Measurements from ENCODE around the gene SENP1. TPM values are rescaled to one million over a fixed set of nuclear protein-coding genes. Genes with fewer than 3 reads are reported as not detected.

SENP1 gene
- total and polyA plus RNA-seq, 2 of the 13 experiments (the other 11 are each of a cell fraction or from before 2014, with no cell fraction given): 14.0 to 20.2 TPM

DNA sequence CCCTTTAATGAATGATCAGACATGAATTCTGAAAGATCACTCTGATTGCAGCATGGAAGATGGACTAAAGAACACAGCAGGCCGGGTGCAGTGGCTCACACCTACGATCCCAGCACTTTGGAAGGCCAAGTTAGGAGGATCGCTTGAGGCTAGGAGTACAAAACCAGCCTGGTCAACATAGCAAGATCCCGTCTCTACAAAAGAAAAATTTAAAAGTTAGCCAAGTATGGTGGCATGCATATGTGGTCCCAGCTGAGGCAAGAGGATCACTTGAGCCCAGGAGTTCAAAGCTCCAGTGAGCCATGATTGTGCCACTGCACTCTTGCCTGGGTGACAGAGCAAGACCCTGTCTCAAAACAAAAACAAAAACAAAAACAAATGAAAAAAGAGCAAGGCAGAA is 35.1 kb downstream of the SENP1 start (continued):
- TF ChIP-seq ZNF264 (CRISPR knock-in tag; IDR thresholded peaks at IDR 0.05): no peak
- TF ChIP-seq KLF12 (CRISPR knock-in tag; IDR thresholded peaks at IDR 0.05; ENCODE audit: borderline replicate concordance): no peak
- TF ChIP-seq, protein P1, sequence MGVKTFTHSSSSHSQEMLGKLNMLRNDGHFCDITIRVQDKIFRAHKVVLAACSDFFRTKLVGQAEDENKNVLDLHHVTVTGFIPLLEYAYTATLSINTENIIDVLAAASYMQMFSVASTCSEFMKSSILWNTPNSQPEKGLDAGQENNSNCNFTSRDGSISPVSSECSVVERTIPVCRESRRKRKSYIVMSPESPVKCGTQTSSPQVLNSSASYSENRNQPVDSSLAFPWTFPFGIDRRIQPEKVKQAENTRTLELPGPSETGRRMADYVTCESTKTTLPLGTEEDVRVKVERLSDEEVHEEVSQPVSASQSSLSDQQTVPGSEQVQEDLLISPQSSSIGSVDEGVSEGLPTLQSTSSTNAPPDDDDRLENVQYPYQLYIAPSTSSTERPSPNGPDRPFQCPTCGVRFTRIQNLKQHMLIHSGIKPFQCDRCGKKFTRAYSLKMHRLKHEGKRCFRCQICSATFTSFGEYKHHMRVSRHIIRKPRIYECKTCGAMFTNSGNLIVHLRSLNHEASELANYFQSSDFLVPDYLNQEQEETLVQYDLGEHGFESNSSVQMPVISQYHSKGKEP (CRISPR knock-in tag; IDR thresholded peaks at IDR 0.05): no peak
- no peak for TF ChIP-seq SP4 (CRISPR knock-in tag; IDR thresholded peaks at IDR 0.05)
- no peak for TF ChIP-seq ZNF747 (CRISPR knock-in tag; IDR thresholded peaks at IDR 0.05; ENCODE audit: borderline replicate concordance)
- TF ChIP-seq ONECUT2 (CRISPR knock-in tag; IDR thresholded peaks at IDR 0.05): no peak
- no peak for TF ChIP-seq SMAD1 (CRISPR knock-in tag; IDR thresholded peaks at IDR 0.05; ENCODE audit: borderline replicate concordance, low read depth)
- TF ChIP-seq REL (CRISPR knock-in tag; conservative IDR thresholded peaks at IDR 0.05): no peak
- no peak for TF ChIP-seq MTA3 (CRISPR knock-in tag; IDR thresholded peaks at IDR 0.05)
- no peak for TF ChIP-seq ERF (CRISPR knock-in tag; IDR thresholded peaks at IDR 0.05)
- no peak for TF ChIP-seq ZNF335 (CRISPR knock-in tag; IDR thresholded peaks at IDR 0.05)
- TF ChIP-seq GTF2F1 (IDR thresholded peaks at IDR 0.05; ENCODE audit: low read length): no peak
- TF ChIP-seq CREB1 (IDR thresholded peaks at IDR 0.05): no peak
- TF ChIP-seq CREB1 (CRISPR knock-in tag; IDR thresholded peaks at IDR 0.05): no peak
- TF ChIP-seq ZFP90 (CRISPR knock-in tag; IDR thresholded peaks at IDR 0.05; ENCODE audit: borderline replicate concordance): no peak

DNA sequence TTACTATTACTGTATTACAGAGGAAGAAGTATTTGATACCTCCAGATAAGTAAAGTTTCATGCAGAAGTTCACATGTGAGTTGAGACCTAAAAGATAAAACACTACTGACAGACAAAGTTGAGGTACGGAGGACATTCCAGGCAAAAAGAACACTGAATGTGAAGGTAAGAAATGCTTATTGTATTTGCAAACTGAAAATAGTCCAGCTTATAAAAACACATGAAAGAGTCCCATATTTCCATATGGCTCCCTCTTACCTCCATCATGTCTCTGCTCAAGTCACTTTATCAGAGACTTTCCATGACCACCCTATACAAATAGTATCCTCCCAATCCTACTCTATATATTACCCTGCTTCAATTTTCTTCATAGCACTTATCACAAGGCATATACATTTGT is 35.8 kb downstream of the SENP1 start:
- POLR2A ChIA-PET: no interaction called here
- intact Hi-C loops (cut with micrococcal nuclease; ENCODE audit: unreplicated experiment) (no loop called here), in situ Hi-C loops (cut with HindIII; ENCODE audit: extremely low pct_ligation_motif_present, low pct_unique_long_range_greater_than_20kb) (no loop called here)
- Histone ChIP-seq H3K4me3 (replicated peaks in 1 of 3; ENCODE audit: insufficient read depth in 1 of 3, low read depth in 2 of 3, low read length in 3 of 3) (no peak overlapping the region), H3K9ac (ENCODE audit: insufficient read depth, low read depth, low read length) (no peak overlapping the region), H3K79me2 (ENCODE audit: insufficient read depth, low read length) (no peaks in the 10 kb centered on the region), H2AFZ (ENCODE audit: low read length) (no peak overlapping the region), H4K20me1 (ENCODE audit: insufficient read depth, low read length) (no peaks in the 10 kb centered on the region), H3K36me3 (replicated peaks in 1 of 2; ENCODE audit: control insufficient read depth in 1 of 2, insufficient read depth in 2 of 2, low read length in 2 of 2) (peaks cover 8 to 45% of the 10 kb centered on the region in 2 experiments), H3K27ac (ENCODE audit: extremely low read length, insufficient read depth, low read length) (no peak overlapping the region), H3K27me3 (ENCODE audit: control insufficient read depth in 1 of 2, insufficient read depth in 2 of 2, low read length in 2 of 2) (no peaks in the 10 kb centered on the region), H3K4me1 (ENCODE audit: insufficient read depth, low read length) (no peaks in the 10 kb centered on the region), H3K4me2 (ENCODE audit: low read depth, low read length) (no peak overlapping the region), H3K9me3 (ENCODE audit: low read length) (no peaks in the 10 kb centered on the region)
- WGBS (ENCODE audit: low lambda C conversion rate): 100% methylated on average over 1 of the region's 1 CpG
- ATAC-seq: no peak
- CTCF ChIA-PET (ENCODE audit: low intra/inter-chr PET ratio, low total read pairs): no interaction called here
- BruUV-seq (replicated peaks): no TSS peak
- DNase-seq (ENCODE audit: low spot score): no peak
- FAIRE-seq: no peak
- TF ChIP-seq SMAD9 (CRISPR knock-in tag; IDR thresholded peaks at IDR 0.05): no peak
- no peak for TF ChIP-seq ZNF317 (CRISPR knock-in tag; IDR thresholded peaks at IDR 0.05)
- TF ChIP-seq, protein P2, sequence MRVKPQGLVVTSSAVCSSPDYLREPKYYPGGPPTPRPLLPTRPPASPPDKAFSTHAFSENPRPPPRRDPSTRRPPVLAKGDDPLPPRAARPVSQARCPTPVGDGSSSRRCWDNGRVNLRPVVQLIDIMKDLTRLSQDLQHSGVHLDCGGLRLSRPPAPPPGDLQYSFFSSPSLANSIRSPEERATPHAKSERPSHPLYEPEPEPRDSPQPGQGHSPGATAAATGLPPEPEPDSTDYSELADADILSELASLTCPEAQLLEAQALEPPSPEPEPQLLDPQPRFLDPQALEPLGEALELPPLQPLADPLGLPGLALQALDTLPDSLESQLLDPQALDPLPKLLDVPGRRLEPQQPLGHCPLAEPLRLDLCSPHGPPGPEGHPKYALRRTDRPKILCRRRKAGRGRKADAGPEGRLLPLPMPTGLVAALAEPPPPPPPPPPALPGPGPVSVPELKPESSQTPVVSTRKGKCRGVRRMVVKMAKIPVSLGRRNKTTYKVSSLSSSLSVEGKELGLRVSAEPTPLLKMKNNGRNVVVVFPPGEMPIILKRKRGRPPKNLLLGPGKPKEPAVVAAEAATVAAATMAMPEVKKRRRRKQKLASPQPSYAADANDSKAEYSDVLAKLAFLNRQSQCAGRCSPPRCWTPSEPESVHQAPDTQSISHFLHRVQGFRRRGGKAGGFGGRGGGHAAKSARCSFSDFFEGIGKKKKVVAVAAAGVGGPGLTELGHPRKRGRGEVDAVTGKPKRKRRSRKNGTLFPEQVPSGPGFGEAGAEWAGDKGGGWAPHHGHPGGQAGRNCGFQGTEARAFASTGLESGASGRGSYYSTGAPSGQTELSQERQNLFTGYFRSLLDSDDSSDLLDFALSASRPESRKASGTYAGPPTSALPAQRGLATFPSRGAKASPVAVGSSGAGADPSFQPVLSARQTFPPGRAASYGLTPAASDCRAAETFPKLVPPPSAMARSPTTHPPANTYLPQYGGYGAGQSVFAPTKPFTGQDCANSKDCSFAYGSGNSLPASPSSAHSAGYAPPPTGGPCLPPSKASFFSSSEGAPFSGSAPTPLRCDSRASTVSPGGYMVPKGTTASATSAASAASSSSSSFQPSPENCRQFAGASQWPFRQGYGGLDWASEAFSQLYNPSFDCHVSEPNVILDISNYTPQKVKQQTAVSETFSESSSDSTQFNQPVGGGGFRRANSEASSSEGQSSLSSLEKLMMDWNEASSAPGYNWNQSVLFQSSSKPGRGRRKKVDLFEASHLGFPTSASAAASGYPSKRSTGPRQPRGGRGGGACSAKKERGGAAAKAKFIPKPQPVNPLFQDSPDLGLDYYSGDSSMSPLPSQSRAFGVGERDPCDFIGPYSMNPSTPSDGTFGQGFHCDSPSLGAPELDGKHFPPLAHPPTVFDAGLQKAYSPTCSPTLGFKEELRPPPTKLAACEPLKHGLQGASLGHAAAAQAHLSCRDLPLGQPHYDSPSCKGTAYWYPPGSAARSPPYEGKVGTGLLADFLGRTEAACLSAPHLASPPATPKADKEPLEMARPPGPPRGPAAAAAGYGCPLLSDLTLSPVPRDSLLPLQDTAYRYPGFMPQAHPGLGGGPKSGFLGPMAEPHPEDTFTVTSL (CRISPR knock-in tag; IDR thresholded peaks at IDR 0.05; ENCODE audit: borderline replicate concordance): no peak
- no peak for TF ChIP-seq BCL6 (CRISPR knock-in tag; IDR thresholded peaks at IDR 0.05)

Data from HepG2 (cell line).